ENCODE measurements around the gene NALCN.
A peak's percentile ranks its signal among the peaks of the same experiment; 100 is the strongest.

NALCN gene

GRCh38 chr13:101271681-101272245 is 144.5 kb downstream of the NALCN start:
- DNase-seq, result no peak

GRCh38 chr13:101267656-101268055 is 148.7 kb downstream of the NALCN start:
- no peak for DNase-seq

GRCh38 chr13:101265934-101266333 is 150.4 kb downstream of the NALCN start:
- DNase-seq, result no peak

- DNase-seq, result no peak
These were observed 151.4 kb downstream of the NALCN start for GRCh38 chr13:101264931-101265330.

GRCh38 chr13:101262306-101262705 is 154.0 kb downstream of the NALCN start:
- DNase-seq, result no peak

GRCh38 chr13:101258509-101258908 is 157.8 kb downstream of the NALCN start:
- no peak for DNase-seq

GRCh38 chr13:101258071-101258470 is 158.2 kb downstream of the NALCN start:
- peak; percentile 3 to 6 for DNase-seq

- DNase-seq, result no peak
These were observed 167.4 kb downstream of the NALCN start for GRCh38 chr13:101248739-101249514.

- no peak for DNase-seq
These were observed 173.6 kb downstream of the NALCN start for GRCh38 chr13:101242720-101243119.

GRCh38 chr13:101238555-101238954 is 177.8 kb downstream of the NALCN start:
- no peak for DNase-seq

- DNase-seq, result no peak
These were observed 184.4 kb downstream of the NALCN start for GRCh38 chr13:101231751-101232428.

- DNase-seq, result no peak
These were observed 185.9 kb downstream of the NALCN start for GRCh38 chr13:101230271-101230890.

- no peak for DNase-seq
These were observed 196.6 kb downstream of the NALCN start for GRCh38 chr13:101219609-101220265.

GRCh38 chr13:101218484-101218883 is 197.8 kb downstream of the NALCN start:
- DNase-seq, result no peak

GRCh38 chr13:101217086-101217485 is 199.2 kb downstream of the NALCN start:
- no peak for DNase-seq

GRCh38 chr13:101211261-101211660 is 205.0 kb downstream of the NALCN start:
- no peak for DNase-seq

- DNase-seq, result no peak
These were observed 205.5 kb downstream of the NALCN start for GRCh38 chr13:101210774-101211173.

- DNase-seq, result no peak
These were observed 207.0 kb downstream of the NALCN start for GRCh38 chr13:101209206-101209893.

GRCh38 chr13:101205408-101205807 is 210.9 kb downstream of the NALCN start:
- no peak for DNase-seq

GRCh38 chr13:101204270-101205020 is 211.9 kb downstream of the NALCN start:
- no peak for DNase-seq

- no peak for DNase-seq
These were observed 213.7 kb downstream of the NALCN start for GRCh38 chr13:101202590-101202989.

- DNase-seq, result no peak
These were observed 225.3 kb downstream of the NALCN start for GRCh38 chr13:101190976-101191375.

Measured in activated CD4-positive, alpha-beta T cell treated with anti-CD3 and anti-CD28 coated beads, Interleukin-2, amount 50 U/mL, for 4 hours (primary cell).